NCI-H2227 (cell line): Measurements from ENCODE around the gene PPT2.
A peak's percentile ranks its signal among the peaks of the same experiment; 100 is the strongest.
"Not testable (repeated sequence)": the region's sequence is repeated elsewhere in the genome, so short reads cannot be mapped to it uniquely, and the experiment has no call there.

Experiments
- DNase-seq: peaks from one replicate; lab custom pipeline; 2025; ENCODE audit not compliant: unreplicated experiment; lab: John Stamatoyannopoulos, UW

PPT2 gene

GRCh38 chr6:32176476-32177182 is 22.7 kb downstream of the PPT2 start:
- no peak for DNase-seq

GRCh38 chr6:32177183-32177787 is 23.3 kb downstream of the PPT2 start:
- DNase-seq: peak; percentile 88

- DNase-seq: peak; percentile 99
These were observed 24.0 kb downstream of the PPT2 start, which contains the start of gene RNF5 for GRCh38 chr6:32177788-32178546. TSS of gene RNF5 (plus strand) at chr6:32178405. CDS start at chr6:32178512, 107 bp downstream.

GRCh38 chr6:32178547-32179440 is 24.9 kb downstream of the PPT2 start:
- no peak for DNase-seq

- DNase-seq: no peak
These were observed 25.9 kb downstream of the PPT2 start for GRCh38 chr6:32179766-32180405.

GRCh38 chr6:32181148-32181702 is 27.3 kb downstream of the PPT2 start:
- no peak for DNase-seq

- no peak for DNase-seq
These were observed 28.1 kb downstream of the PPT2 start for GRCh38 chr6:32181915-32182529.

- DNase-seq: no peak
These were observed 28.6 kb downstream of the PPT2 start for GRCh38 chr6:32182555-32182981.

GRCh38 chr6:32183030-32183429 is 29.1 kb downstream of the PPT2 start:
- no peak for DNase-seq

GRCh38 chr6:32183483-32184083 is 29.6 kb downstream of the PPT2 start:
- no peak for DNase-seq

GRCh38 chr6:32184084-32184640 is 30.2 kb downstream of the PPT2 start, which contains the start of gene AGER:
TSS of gene AGER (minus strand) at chr6:32184253. CDS start at chr6:32184222, 31 bp downstream.
- DNase-seq: no peak

GRCh38 chr6:32185681-32186131 is 31.8 kb downstream of the PPT2 start:
- peak; percentile 74 for DNase-seq

- DNase-seq: not testable (repeated sequence)
These were observed 32.4 kb downstream of the PPT2 start for GRCh38 chr6:32186151-32186840.

GRCh38 chr6:32187009-32187709 is 33.2 kb downstream of the PPT2 start:
- DNase-seq: no peak

GRCh38 chr6:32187725-32188380 is 33.9 kb downstream of the PPT2 start:
- not testable (repeated sequence) for DNase-seq

GRCh38 chr6:32188381-32189068 is 34.6 kb downstream of the PPT2 start:
- peak; percentile 23 for DNase-seq
